HEK293 (cell line): Measurements from ENCODE around the gene EEFSEC.

Experiments
- CTCF ChIA-PET: fragments of 350-600 bp; formaldehyde crosslinking; extraction: SDS; loops from one replicate; lab custom pipeline; 2021; ENCODE audit warnings: antibody characterized with exemption; lab: Yijun Ruan, JAX
- POLR2A ChIA-PET: fragments of 300-600 bp; formaldehyde crosslinking; extraction: SDS; loops from one replicate; lab custom pipeline; 2020; ENCODE audit warnings: antibody characterized with exemption, inconsistent platforms; lab: Yijun Ruan, JAX
- H3K27ac ChIP-seq: fragments of 200-500 bp; sonication (Bioruptor generic); 2 replicates; pipeline ENCODE4 v1.5.1; 2014; ENCODE audit warnings: low read depth, low read length, control low read depth, inconsistent platforms; ENCODE audit errors: extremely low read depth
- H3K36me3 ChIP-seq, 2 experiments: fragments of 200-500 bp in 1 of 2; sonication (Bioruptor generic) in 1 of 2; 1 replicate in 1 of 2; 2 replicates in 1 of 2; pipeline ENCODE4 v1.5.1; 2014 to 2017; ENCODE audit warnings: inconsistent platforms in 2 of 2, low read length in 2 of 2; ENCODE audit not compliant: control insufficient read depth in 2 of 2, insufficient read depth in 1 of 2
- H3K4me1 ChIP-seq: fragments of 200-500 bp; sonication (Bioruptor generic); 2 replicates; pipeline ENCODE4 v1.5.1; 2014; ENCODE audit warnings: mild to moderate bottlenecking, low read length, inconsistent platforms; ENCODE audit not compliant: control insufficient read depth, insufficient read depth
- H3K4me3 ChIP-seq: 2 replicates; pipeline ENCODE4 v1.5.1; 2011; ENCODE audit warnings: low read depth, mild to moderate bottlenecking, control low read depth, low read length, moderate library complexity
- H3K9me3 ChIP-seq: fragments of 200-500 bp; sonication (Bioruptor generic); 2 replicates; pipeline ENCODE4 v1.5.1; 2014; ENCODE audit warnings: low read depth, low read length, inconsistent platforms; ENCODE audit not compliant: control insufficient read depth, insufficient read depth
- AEBP2 ChIP-seq: fragments of 450-650 bp; formaldehyde crosslinking; IDR thresholded peaks from 2 replicates; pipeline ENCODE4 v1.5.1; 2016; ENCODE audit warnings: missing biosample characterization, missing genetic modification characterization, borderline replicate concordance
- GLI4 ChIP-seq: fragments of 450-650 bp; formaldehyde crosslinking; IDR thresholded peaks from 2 replicates; pipeline ENCODE4 v1.5.1; 2016; ENCODE audit warnings: missing biosample characterization, missing genetic modification characterization
- KLF16 ChIP-seq: fragments of 450-650 bp; formaldehyde crosslinking; IDR thresholded peaks from 2 replicates; pipeline ENCODE4 v1.5.1; 2017; ENCODE audit warnings: missing biosample characterization, missing genetic modification characterization
- KLF17 ChIP-seq: fragments of 450-650 bp; formaldehyde crosslinking; IDR thresholded peaks from 2 replicates; pipeline ENCODE4 v1.5.1; 2016; ENCODE audit warnings: missing biosample characterization, missing genetic modification characterization
- KLF8 ChIP-seq: fragments of 450-650 bp; formaldehyde crosslinking; IDR thresholded peaks from 2 replicates; pipeline ENCODE4 v1.5.1; 2016; ENCODE audit warnings: missing biosample characterization, missing genetic modification characterization
- KLF9 ChIP-seq: fragments of 450-650 bp; formaldehyde crosslinking; IDR thresholded peaks from 2 replicates; pipeline ENCODE4 v1.5.1; 2016; ENCODE audit warnings: missing biosample characterization, missing genetic modification characterization, low read depth
- MEIS1 ChIP-seq: sonication (generic); formaldehyde crosslinking; IDR thresholded peaks from 2 replicates; pipeline ENCODE4 v1.8.1; 2022; ENCODE audit warnings: missing genetic modification reagents, mild to moderate bottlenecking, borderline replicate concordance
- OVOL3 ChIP-seq: fragments of 450-650 bp; formaldehyde crosslinking; IDR thresholded peaks from 2 replicates; pipeline ENCODE4 v1.5.1; 2016; ENCODE audit warnings: missing biosample characterization, missing genetic modification characterization
- PRDM1 ChIP-seq: fragments of 450-650 bp; formaldehyde crosslinking; IDR thresholded peaks from 2 replicates; pipeline ENCODE4; 2016; ENCODE audit warnings: missing biosample characterization, missing genetic modification characterization
- SALL2 ChIP-seq: fragments of 450-650 bp; formaldehyde crosslinking; IDR thresholded peaks from 2 replicates; pipeline ENCODE4 v1.5.0; 2017; ENCODE audit warnings: missing biosample characterization, mild to moderate bottlenecking, missing genetic modification characterization, borderline replicate concordance
- TRIM28 ChIP-seq: IDR thresholded peaks from 2 replicates; pipeline ENCODE4 v1.6.1; 2011; ENCODE audit warnings: low read length, control low read depth, borderline replicate concordance
- ZBTB1 ChIP-seq: fragments of 450-650 bp; formaldehyde crosslinking; IDR thresholded peaks from 2 replicates; pipeline ENCODE4 v1.5.1; 2016; ENCODE audit warnings: missing biosample characterization, missing genetic modification characterization
- ZBTB11 ChIP-seq: fragments of 450-650 bp; formaldehyde crosslinking; conservative IDR thresholded peaks from 2 replicates; pipeline ENCODE4 v1.5.1; 2016; ENCODE audit warnings: low read depth, missing biosample characterization, missing genetic modification characterization
- ZNF18 ChIP-seq: fragments of 450-650 bp; formaldehyde crosslinking; IDR thresholded peaks from 2 replicates; pipeline ENCODE4 v1.5.1; 2016; ENCODE audit warnings: missing biosample characterization, missing genetic modification characterization
- ZNF248 ChIP-seq: fragments of 450-650 bp; formaldehyde crosslinking; IDR thresholded peaks from 2 replicates; pipeline ENCODE4 v1.5.1; 2017; ENCODE audit warnings: missing biosample characterization, missing genetic modification characterization
- ZNF311 ChIP-seq: fragments of 450-650 bp; formaldehyde crosslinking; IDR thresholded peaks from 2 replicates; pipeline ENCODE4 v1.5.1; 2017; ENCODE audit warnings: missing biosample characterization, missing genetic modification characterization, borderline replicate concordance
- ZNF837 ChIP-seq: fragments of 450-650 bp; formaldehyde crosslinking; IDR thresholded peaks from 2 replicates; pipeline ENCODE4 v1.5.1; 2016; ENCODE audit warnings: missing biosample characterization, missing genetic modification characterization
- TF ChIP-seq, protein P1 (sequence below): fragments of 450-650 bp; formaldehyde crosslinking; IDR thresholded peaks from 2 replicates; pipeline ENCODE4 v1.5.1; 2016; ENCODE audit warnings: missing biosample characterization, missing genetic modification characterization

Gene EEFSEC

DNA sequence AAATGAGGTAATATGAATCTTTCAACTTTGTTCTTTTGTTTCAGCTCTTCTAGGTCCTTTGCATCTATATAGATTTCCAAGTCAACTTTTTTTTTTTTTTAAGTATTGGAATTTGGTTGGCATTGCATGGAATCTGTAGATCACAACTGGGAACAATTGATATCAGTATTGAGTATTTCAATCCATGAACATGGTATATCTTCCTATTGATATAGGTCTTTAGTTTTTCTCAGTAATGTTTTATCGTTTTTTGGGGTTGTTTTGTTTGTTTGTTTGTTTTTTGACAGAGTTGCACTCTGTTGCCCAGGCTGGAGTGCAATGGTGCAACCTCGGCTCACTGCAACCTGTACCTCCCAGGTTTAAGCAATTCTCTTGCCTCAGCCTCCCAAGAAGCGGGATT lies 137.2 kb downstream of the EEFSEC start:
- Histone ChIP-seq H3K4me1 (no peaks in the 10 kb centered on the region), H3K36me3 (no peaks in the 10 kb centered on the region), H3K4me3 (no peak overlapping the region), H3K27ac (no peak overlapping the region)
- POLR2A ChIA-PET = no interaction called here
- TF ChIP-seq KLF16 (tag by site-specific recombination) = no peak
- TF ChIP-seq OVOL3 (tag by site-specific recombination) = no peak
- peak; percentile 96 for TF ChIP-seq ZNF248 (tag by site-specific recombination)
- TF ChIP-seq ZBTB1 = no peak
- TF ChIP-seq, all 188 proteins: peak for 1
- H3K9me3 ChIP-seq = no peaks in the 10 kb centered on the region
- CTCF ChIA-PET = no interaction called here

DNA sequence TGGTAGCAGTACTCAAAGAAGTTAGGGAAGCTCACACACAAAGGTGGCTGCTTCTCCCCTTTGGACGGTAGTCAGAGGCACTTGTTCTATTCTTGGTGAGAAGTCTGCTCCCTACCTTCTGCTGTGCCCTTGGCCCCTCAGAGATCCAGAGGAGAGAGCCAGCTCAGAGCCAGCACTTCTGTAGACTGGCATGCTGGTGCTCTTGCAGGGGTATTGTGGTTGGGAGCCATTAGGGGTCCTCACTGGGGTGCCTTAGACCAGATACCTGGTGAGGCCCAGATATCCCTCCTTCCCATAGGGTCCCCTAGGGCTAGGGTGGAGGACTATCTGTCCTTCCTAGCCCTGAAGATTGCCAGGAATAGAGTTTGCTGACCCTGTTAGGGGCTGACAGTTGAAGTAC lies 140.6 kb downstream of the EEFSEC start:
- no peaks in the 10 kb centered on the region for H3K36me3 ChIP-seq
- POLR2A ChIA-PET = no interaction called here

More for the DNA sequence above, 140.6 kb downstream of the EEFSEC start:
- Histone ChIP-seq H3K27ac (no peak overlapping the region), H3K4me1 (no peaks in the 10 kb centered on the region), H3K4me3 (no peak overlapping the region), H3K9me3 (no peaks in the 10 kb centered on the region)
- CTCF ChIA-PET = no interaction called here
- no peak for TF ChIP-seq KLF9 (tag by site-specific recombination)
- no peak for TF ChIP-seq KLF8 (tag by site-specific recombination)
- TF ChIP-seq ZNF18 = no peak
- TF ChIP-seq TRIM28 = no peak
- no peak for TF ChIP-seq SALL2 (tag by site-specific recombination)
- TF ChIP-seq PRDM1 (tag by site-specific recombination) = no peak
- TF ChIP-seq MEIS1 = no peak
- TF ChIP-seq ZNF837 (tag by site-specific recombination) = no peak
- no peak for TF ChIP-seq ZNF311 (tag by site-specific recombination)
- TF ChIP-seq GLI4 (tag by site-specific recombination) = no peak
- TF ChIP-seq OVOL3 (tag by site-specific recombination) = no peak
- TF ChIP-seq KLF17 (tag by site-specific recombination) = no peak
- no peak for TF ChIP-seq ZBTB11
- TF ChIP-seq AEBP2 (tag by site-specific recombination) = no peak
- TF ChIP-seq, protein P1, sequence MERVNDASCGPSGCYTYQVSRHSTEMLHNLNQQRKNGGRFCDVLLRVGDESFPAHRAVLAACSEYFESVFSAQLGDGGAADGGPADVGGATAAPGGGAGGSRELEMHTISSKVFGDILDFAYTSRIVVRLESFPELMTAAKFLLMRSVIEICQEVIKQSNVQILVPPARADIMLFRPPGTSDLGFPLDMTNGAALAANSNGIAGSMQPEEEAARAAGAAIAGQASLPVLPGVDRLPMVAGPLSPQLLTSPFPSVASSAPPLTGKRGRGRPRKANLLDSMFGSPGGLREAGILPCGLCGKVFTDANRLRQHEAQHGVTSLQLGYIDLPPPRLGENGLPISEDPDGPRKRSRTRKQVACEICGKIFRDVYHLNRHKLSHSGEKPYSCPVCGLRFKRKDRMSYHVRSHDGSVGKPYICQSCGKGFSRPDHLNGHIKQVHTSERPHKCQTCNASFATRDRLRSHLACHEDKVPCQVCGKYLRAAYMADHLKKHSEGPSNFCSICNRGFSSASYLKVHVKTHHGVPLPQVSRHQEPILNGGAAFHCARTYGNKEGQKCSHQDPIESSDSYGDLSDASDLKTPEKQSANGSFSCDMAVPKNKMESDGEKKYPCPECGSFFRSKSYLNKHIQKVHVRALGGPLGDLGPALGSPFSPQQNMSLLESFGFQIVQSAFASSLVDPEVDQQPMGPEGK (tag by site-specific recombination) = no peak
